PC-3 (cell line): ENCODE data around the gene SART3. TPM values are rescaled to one million over a fixed set of nuclear protein-coding genes. Genes with fewer than 3 reads are reported as not detected.

Experiments used
- ATAC-seq: fragments of 200-7000 bp; cut with Tn5 transposase; 2 replicates; pipeline ENCODE4 v1.9.1; 2020; ENCODE audit warnings: mild to moderate bottlenecking, moderate library complexity
- BruUV-seq: library from RNA; stranded (reverse); fragments of 400-500 nt; replicated peaks from 2 replicates; lab custom pipeline; 2021; lab: Mats Ljungman, UMichigan
- CTCF ChIA-PET: fragments of 300-600 bp; sonication (Branson Sonifier 250); formaldehyde crosslinking; loops from one replicate; lab custom pipeline; 2022; ENCODE audit warnings: antibody characterized with exemption; lab: Charles Lee
- POLR2A ChIA-PET: fragments of 300-600 bp; sonication (Branson Sonifier 250); formaldehyde crosslinking; loops from one replicate; lab custom pipeline; 2022; ENCODE audit warnings: antibody characterized with exemption; ENCODE audit not compliant: unreplicated experiment; lab: Charles Lee
- DNase-seq: peaks from one replicate; pipeline ENCODE4 v3.0.0-alpha.2; 2015
- H2AFZ ChIP-seq: fragments of 300-600 bp; sonication (generic); 2 replicates; pipeline ENCODE4 v1.6.0; 2016; ENCODE audit warnings: antibody characterized with exemption, low read length
- H3F3A ChIP-seq: fragments of 300-600 bp; sonication (generic); one replicate; pipeline ENCODE4 v1.6.0; 2017; ENCODE audit warnings: antibody characterized with exemption, low read length, control low read depth, mild to moderate bottlenecking; ENCODE audit not compliant: unreplicated experiment
- H3K27ac ChIP-seq: fragments of 300-600 bp; sonication (generic); 2 replicates; pipeline ENCODE4 v1.5.1; 2016; ENCODE audit warnings: mild to moderate bottlenecking, low read length
- H3K27me3 ChIP-seq: fragments of 300-600 bp; sonication (generic); 2 replicates; pipeline ENCODE4 v1.6.1; 2016; ENCODE audit warnings: low read length, mixed read lengths
- H3K36me3 ChIP-seq: fragments of 300-600 bp; sonication (generic); 2 replicates; pipeline ENCODE4 v1.6.1; 2016; ENCODE audit warnings: low read depth, mixed run types, low read length, mixed read lengths
- H3K4me1 ChIP-seq: fragments of 300-600 bp; sonication (generic); 2 replicates; pipeline ENCODE4 v1.5.1; 2016; ENCODE audit warnings: low read length; ENCODE audit not compliant: insufficient read depth
- H3K4me2 ChIP-seq: fragments of 300-600 bp; sonication (generic); 2 replicates; pipeline ENCODE4 v1.6.0; 2016; ENCODE audit warnings: low read length
- H3K4me3 ChIP-seq: fragments of 300-600 bp; sonication (generic); 2 replicates; pipeline ENCODE4 v1.5.1; 2016; ENCODE audit warnings: mild to moderate bottlenecking, low read length, mixed read lengths
- H3K79me2 ChIP-seq: fragments of 300-600 bp; sonication (generic); 2 replicates; pipeline ENCODE4 v1.6.1; 2017; ENCODE audit warnings: low read length, mixed read lengths
- H3K9ac ChIP-seq: fragments of 300-600 bp; sonication (generic); 2 replicates; pipeline ENCODE4 v1.6.0; 2016; ENCODE audit warnings: mild to moderate bottlenecking, low read length
- H3K9me2 ChIP-seq: fragments of 300-600 bp; sonication (generic); replicated peaks from 2 replicates; pipeline ENCODE4 v1.6.1; 2016; ENCODE audit warnings: mixed run types, low read length, mixed read lengths
- H3K9me3 ChIP-seq: fragments of 300-600 bp; sonication (generic); 2 replicates; pipeline ENCODE4 v1.6.1; 2016; ENCODE audit warnings: low read length, mixed read lengths
- H4K20me1 ChIP-seq: fragments of 300-600 bp; sonication (generic); 2 replicates; pipeline ENCODE4 v1.6.1; 2016; ENCODE audit warnings: low read length, mixed read lengths
- EZH2 ChIP-seq: fragments of 300-600 bp; sonication (generic); IDR thresholded peaks from one replicate; pipeline ENCODE4 v1.6.1; 2017; ENCODE audit warnings: antibody characterized with exemption, mild to moderate bottlenecking, low read length; ENCODE audit not compliant: unreplicated experiment
- EZH2phosphoT487 ChIP-seq: fragments of 300-600 bp; sonication (generic); IDR thresholded peaks from 2 replicates; pipeline ENCODE4 v1.6.1; 2018; ENCODE audit warnings: mild to moderate bottlenecking, antibody characterized with exemption, low read length, borderline replicate concordance
- intact Hi-C: fragments of 100-400 bp; cut with micrococcal nuclease; formaldehyde crosslinking; loops from 2 replicates; pipeline ENCODE4 v1.9.0; 2023
- total RNA-seq: library from RNA; depleted of rRNA; stranded (reverse); fragments of >200 nt; gene quantifications from 2 replicates; pipeline ENCODE4 v1.2.3, GENCODE V29; 2014
- TF ChIP-seq, protein P1 (sequence below): fragments of 300-600 bp; sonication (generic); conservative IDR thresholded peaks from 2 replicates; pipeline ENCODE4 v1.5.1; 2017; ENCODE audit warnings: antibody characterized with exemption, low read depth, mild to moderate bottlenecking, low read length

Gene SART3
- total RNA-seq, 1 experiment from 2014 or later = 165 TPM

DNA sequence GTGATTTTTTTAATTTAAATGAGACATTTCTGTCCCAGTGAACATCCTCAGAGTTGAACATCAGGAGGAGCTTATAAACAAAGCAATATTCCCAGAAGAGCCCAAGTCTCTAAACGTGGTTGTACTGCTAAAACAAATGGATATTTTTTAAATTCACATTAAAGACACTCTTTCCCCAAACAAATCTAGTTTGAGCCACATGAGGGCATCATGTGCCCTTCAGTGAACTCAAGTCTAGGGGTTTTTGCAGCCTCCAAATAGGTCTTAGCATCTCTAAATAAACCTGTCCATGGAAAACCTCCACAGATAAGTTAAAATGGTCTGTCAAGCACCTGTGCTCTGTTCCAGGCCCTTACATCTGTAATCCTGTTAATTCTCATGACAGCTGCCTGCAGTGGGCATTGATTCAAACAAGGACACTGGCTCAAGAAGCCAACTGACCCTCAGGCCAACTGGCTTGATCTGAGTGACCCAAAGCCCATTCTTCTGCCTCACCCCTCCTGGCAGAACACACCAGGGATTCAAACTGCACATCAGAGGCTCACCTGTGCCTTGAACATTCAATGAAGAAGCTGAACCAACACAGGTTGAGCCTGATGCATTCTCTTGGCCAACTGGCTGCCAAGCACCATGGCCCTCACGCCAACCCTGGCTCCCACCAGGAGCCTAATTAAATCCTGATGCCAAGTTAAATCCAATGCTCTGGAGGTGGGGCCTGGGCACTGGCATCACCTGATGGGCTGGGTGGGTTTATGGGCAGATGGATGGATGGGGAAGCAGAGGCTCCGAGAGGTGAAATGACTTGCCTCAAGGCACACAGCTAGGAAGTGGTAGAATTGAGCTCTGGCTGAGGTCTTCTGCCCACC is 10.0 kb upstream of the SART3 start:
- Histone ChIP-seq H3K4me1 (peaks cover 6% of the 10 kb centered on the region), H3K4me2 (no peak overlapping the region), H3K9ac (no peak overlapping the region), H2AFZ (no peak overlapping the region), H3K79me2 (no peaks in the 10 kb centered on the region), H3K36me3 (peaks cover 27% of the 10 kb centered on the region), H4K20me1 (no peaks in the 10 kb centered on the region), H3K4me3 (no peak overlapping the region), H3K9me2 (no peaks in the 10 kb centered on the region), H3K9me3 (no peaks in the 10 kb centered on the region), H3K27me3 (no peaks in the 10 kb centered on the region), H3F3A (no peaks in the 10 kb centered on the region), H3K27ac (no peak overlapping the region)
- CTCF ChIA-PET = interaction anchor here (0.6 to 1.4 kb wide), 3 partner anchors 47 to 380 kb away, joined by 3 to 7 read pairs (median 3); no protein-coding TSS in a partner anchor
- TF ChIP-seq EZH2 = no peak
- TF ChIP-seq, protein P1, sequence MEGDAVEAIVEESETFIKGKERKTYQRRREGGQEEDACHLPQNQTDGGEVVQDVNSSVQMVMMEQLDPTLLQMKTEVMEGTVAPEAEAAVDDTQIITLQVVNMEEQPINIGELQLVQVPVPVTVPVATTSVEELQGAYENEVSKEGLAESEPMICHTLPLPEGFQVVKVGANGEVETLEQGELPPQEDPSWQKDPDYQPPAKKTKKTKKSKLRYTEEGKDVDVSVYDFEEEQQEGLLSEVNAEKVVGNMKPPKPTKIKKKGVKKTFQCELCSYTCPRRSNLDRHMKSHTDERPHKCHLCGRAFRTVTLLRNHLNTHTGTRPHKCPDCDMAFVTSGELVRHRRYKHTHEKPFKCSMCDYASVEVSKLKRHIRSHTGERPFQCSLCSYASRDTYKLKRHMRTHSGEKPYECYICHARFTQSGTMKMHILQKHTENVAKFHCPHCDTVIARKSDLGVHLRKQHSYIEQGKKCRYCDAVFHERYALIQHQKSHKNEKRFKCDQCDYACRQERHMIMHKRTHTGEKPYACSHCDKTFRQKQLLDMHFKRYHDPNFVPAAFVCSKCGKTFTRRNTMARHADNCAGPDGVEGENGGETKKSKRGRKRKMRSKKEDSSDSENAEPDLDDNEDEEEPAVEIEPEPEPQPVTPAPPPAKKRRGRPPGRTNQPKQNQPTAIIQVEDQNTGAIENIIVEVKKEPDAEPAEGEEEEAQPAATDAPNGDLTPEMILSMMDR = peak; percentile 61
- BruUV-seq = no TSS peak
- peak; percentile 24 for ATAC-seq
- intact Hi-C loops = loop anchor here (1.0 kb wide), 1 partner anchor 47 kb away; no protein-coding TSS in a partner anchor
- peak; percentile 51 for DNase-seq
- POLR2A ChIA-PET = no interaction called here

- Histone ChIP-seq H3F3A (peaks cover 5% of the 10 kb centered on the region), H3K4me3 (no peak overlapping the region), H3K27me3 (no peaks in the 10 kb centered on the region), H2AFZ (no peak overlapping the region), H4K20me1 (no peaks in the 10 kb centered on the region), H3K9me2 (no peaks in the 10 kb centered on the region), H3K4me2 (no peak overlapping the region), H3K27ac (no peak overlapping the region), H3K4me1 (peaks cover 18% of the 10 kb centered on the region), H3K9me3 (no peaks in the 10 kb centered on the region), H3K36me3 (peaks cover 46% of the 10 kb centered on the region), H3K9ac (no peak overlapping the region), H3K79me2 (peaks cover 16% of the 10 kb centered on the region)
- BruUV-seq = no TSS peak
- no peak for ATAC-seq
- intact Hi-C loops = no loop called here
- TF ChIP-seq EZH2phosphoT487 (no peak), EZH2 (no peak)
- TF ChIP-seq, protein P1 = no peak
- ChIA-PET POLR2A (no interaction called here), CTCF (no interaction called here)
- DNase-seq = no peak
These were observed 7.6 kb upstream of the SART3 start for GRCh38 chr12:108568338-108569154.
